Pancreas (tissue), 10 donors: ENCODE measurements around the gene TMED1. TPM values are rescaled to one million over a fixed set of nuclear protein-coding genes. Genes with fewer than 3 reads are reported as not detected.

ENCODE experiments used
- ATAC-seq, 4 donors: fragments of 200-7000 bp; cut with Tn5 transposase; one replicate each; pipeline versions ENCODE4 v1.8.0 to v1.9.1; 2020; ENCODE audit warnings: mild to moderate bottlenecking in 4 of 4, moderate library complexity in 4 of 4
- DNase-seq, 6 donors: peaks; one replicate each; pipeline ENCODE4 v3.0.0-alpha.2; 2020
- FAIRE-seq: peaks from 2 replicates; lab custom pipeline; 2012; peaks lifted over from hg19 to GRCh38; lab: Jason Lieb, UNC
- H3K27ac ChIP-seq, 4 donors: fragments of 200-600 bp; sonication (generic); 1 replicate in 3 of 4; 2 replicates in 1 of 4; pipeline versions ENCODE4 v1.5.0 to v1.8.0; 2020
- H3K27me3 ChIP-seq, 4 donors: fragments of 200-600 bp; one replicate each; pipeline ENCODE4 v1.8.0; 2021
- H3K36me3 ChIP-seq, 3 donors: fragments of 200-600 bp; sonication (generic) in 1 of 3; one replicate each; pipeline versions ENCODE4 v1.5.0 to v1.8.0; 2020 to 2021
- H3K4me1 ChIP-seq, 3 donors: fragments of 200-600 bp; one replicate each; pipeline ENCODE4 v1.8.0; 2021
- H3K4me3 ChIP-seq, 4 donors: fragments of 200-600 bp; sonication (generic) in 2 of 4; one replicate each; pipeline versions ENCODE4 v1.5.0 to v1.8.0; 2020 to 2021
- H3K9me3 ChIP-seq, 4 donors: fragments of 200-600 bp; one replicate each; pipeline ENCODE4 v1.8.0; 2021
- CTCF ChIP-seq, 4 donors: fragments of 200-600 bp; sonication (generic) in 3 of 4; IDR thresholded peaks; one replicate each; pipeline versions ENCODE4 v1.5.0 to v1.8.0; 2021; ENCODE audit warnings: antibody characterized with exemption in 4 of 4
- WGBS, 2 donors: extraction: QIAGEN DNeasy Blood & Tissue Kit; methylation state at CpG; one replicate each; pipeline ENCODE4 v1.1.7; 2013; 5-methylcytosine and 5-hydroxymethylcytosine counted together
- intact Hi-C, 3 donors: fragments of 100-400 bp; cut with DNase I; formaldehyde crosslinking; loops; one replicate each; pipeline versions ENCODE4 v1.11.1 to v1.14.2; 2022
- polyA plus RNA-seq, 2 donors: library from polyadenylated mRNA; stranded (reverse); fragments of 200-250 nt; gene quantifications; one replicate each; pipeline ENCODE4 v1.2.3, GENCODE V29; 2013
- total RNA-seq, 6 donors: library from RNA; stranded (reverse); fragmentation: NEBNext Ultra II Directional in 4 of 6; extraction: Animal tissue kit (Norgen Biotek cat#: 25700) in 4 of 6; gene quantifications; one replicate each; pipeline versions ENCODE4 v1.2.1 to v1.2.4, GENCODE V29; 2021 to 2023
- donor health status: healthy with polysubstance abuse.
- donor health status: DM: no; HTN: no; CAD: no; lungs with moderate emphysema.
- donor health status: DM: no; HTN: no; CAD: no.
- donor health status: control.
- donor health status: control.
- donor health status: Bipolar disorder and iron deficiency.
- donor health status: DM: yes; HTN: yes; CAD: no.
- donor health status: DM: no; HTN: no; CAD: no.
- donor health status: DM: no; HTN: no; CAD: no.
- donor health status: DM: yes; HTN: yes; CAD: no.

TMED1 gene, protein sequence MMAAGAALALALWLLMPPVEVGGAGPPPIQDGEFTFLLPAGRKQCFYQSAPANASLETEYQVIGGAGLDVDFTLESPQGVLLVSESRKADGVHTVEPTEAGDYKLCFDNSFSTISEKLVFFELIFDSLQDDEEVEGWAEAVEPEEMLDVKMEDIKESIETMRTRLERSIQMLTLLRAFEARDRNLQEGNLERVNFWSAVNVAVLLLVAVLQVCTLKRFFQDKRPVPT
- total RNA-seq (10 to 100 TPM; 13.6 to 22.6 (median 18.7) TPM), polyA plus RNA-seq (10 to 100 TPM; 19.3 to 32.3 TPM)

DNA sequence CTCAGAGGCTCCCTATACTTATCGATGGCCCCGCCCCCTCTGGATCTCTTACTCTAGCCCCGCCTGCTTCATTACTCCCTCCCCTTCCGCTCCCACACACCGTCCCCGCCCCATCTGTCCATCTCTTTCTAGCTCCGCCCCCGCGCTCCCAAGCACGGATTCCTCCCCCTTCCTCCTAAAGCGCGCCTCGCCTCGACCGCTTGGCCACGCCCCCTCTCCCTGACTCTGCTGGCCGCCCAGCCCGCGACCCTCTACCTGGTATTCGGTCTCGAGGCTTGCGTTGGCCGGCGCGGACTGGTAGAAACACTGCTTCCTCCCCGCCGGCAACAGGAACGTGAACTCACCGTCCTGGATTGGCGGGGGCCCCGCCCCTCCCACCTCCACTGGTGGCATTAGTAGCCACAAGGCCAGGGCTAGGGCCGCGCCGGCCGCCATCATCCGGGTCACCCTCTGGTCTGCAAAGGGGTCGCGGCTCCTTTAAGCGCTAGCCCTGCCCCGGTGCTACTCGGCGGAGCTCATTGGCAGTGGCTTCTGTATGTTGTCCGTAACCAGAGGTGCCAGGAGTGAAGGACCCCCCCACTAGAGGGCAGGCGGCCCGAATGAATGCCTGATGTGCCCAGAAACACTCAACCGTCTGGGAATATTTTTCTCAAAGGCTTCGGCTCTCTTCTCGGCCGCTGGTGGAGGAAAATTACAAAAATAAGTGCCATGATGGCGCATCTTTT, at the start of gene TMED1:
TSS of gene TMED1 (minus strand) at position 459 of the 725 bp plus-strand sequence. CDS start at position 438, 21 bp downstream.
- intact Hi-C loops: loop anchor here in 1 of 3 donors (10.0 kb wide), 1 partner anchor 121 kb away; the partner anchor contains the start of gene DNM2
- DNase-seq (peak; percentile 96 to 100 (median 100)), FAIRE-seq (peak; percentile 43), ATAC-seq (peak; percentile 83 to 91 (median 86))
- 0 to 1% methylated on average over 49 to 50 of the region's 50 CpGs for WGBS, 2 donors
- Histone ChIP-seq H3K4me3 (peak within 1 kb of the TSS; percentile 33 to 72 (median 62)), H3K36me3 (peaks cover 0 to 15% (median 0%) of the 10 kb centered on the region in 3 donors), H3K9me3 (no peaks in the 10 kb centered on the region), H3K27me3 (no peaks in the 10 kb centered on the region), H3K27ac (peak within 1 kb of the TSS; percentile 96 to 99 (median 98)), H3K4me1 (peaks cover 0 to 6% (median 3%) of the 10 kb centered on the region in 3 donors)
- no peak for TF ChIP-seq CTCF (IDR thresholded peaks at IDR 0.05)

- Histone ChIP-seq H3K27ac (no peak overlapping the region), H3K4me3 (no peak overlapping the region), H3K36me3 (no peaks in the 10 kb centered on the region), H3K4me1 (no peaks in the 10 kb centered on the region), H3K27me3 (no peaks in the 10 kb centered on the region), H3K9me3 (no peaks in the 10 kb centered on the region)
- TF ChIP-seq CTCF (IDR thresholded peaks at IDR 0.05): no peak
- no peak for FAIRE-seq
- no peak for ATAC-seq
- no peak for DNase-seq
- intact Hi-C loops: no loop called here
- WGBS, 2 donors: 86 to 87% methylated on average over 20 of the region's 20 CpGs
Observed at GRCh38 chr19:10885201-10886169, 49.5 kb upstream of the TMED1 start.

DNA sequence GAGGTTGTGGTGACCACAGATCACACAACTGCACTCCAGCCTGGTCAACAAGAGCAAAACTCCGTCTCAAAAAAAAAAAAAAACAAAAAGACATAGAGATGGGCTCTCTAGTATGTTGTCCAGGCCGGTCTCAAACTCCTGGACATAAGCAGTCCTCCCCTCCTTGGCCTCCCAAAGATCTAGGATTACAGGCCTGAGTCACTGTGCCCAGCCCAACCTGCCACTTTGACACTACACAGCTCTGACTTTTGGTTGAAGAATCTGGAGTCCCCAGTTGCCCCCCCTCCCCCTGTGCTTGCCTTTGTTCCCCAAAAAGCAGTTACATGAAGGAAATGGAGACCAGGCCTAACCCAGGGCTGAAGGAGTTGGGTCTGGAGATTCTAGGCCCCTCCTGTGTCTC, 48.3 kb upstream of the TMED1 start:
- intact Hi-C loops: no loop called here
- H3K36me3 ChIP-seq: no peaks in the 10 kb centered on the region
- peaks cover 0 to 5% (median 0%) of the 10 kb centered on the region in 3 donors for H3K4me1 ChIP-seq
- H3K9me3 ChIP-seq: no peaks in the 10 kb centered on the region
- WGBS, 2 donors: 74 to 86% methylated on average over 2 of the region's 2 CpGs
- no peaks in the 10 kb centered on the region for H3K27me3 ChIP-seq
- no peak for TF ChIP-seq CTCF (IDR thresholded peaks at IDR 0.05)
- ATAC-seq: no peak
- H3K27ac ChIP-seq: no peak overlapping the region
- FAIRE-seq: no peak
- H3K4me3 ChIP-seq: no peak overlapping the region
- no peak for DNase-seq

DNA sequence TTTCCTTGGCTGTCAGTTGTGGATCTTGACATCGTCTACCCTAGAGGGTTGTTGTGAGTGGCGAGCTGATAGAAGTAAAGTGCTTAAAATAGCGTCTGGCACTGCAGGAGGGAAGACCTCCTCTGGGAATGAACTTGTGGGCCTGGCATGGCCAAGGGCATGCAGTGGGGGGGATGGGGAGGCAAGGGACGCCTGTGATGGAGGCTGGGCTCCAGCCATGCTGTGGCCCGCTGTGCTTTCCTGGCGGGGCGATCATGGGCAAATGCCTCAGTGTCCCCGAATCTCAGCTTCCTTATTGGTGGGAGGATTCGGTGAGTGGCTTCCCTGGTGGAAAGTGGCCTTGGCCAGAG, 46.1 kb upstream of the TMED1 start:
- DNase-seq: no peak
- no peak for FAIRE-seq
- WGBS, 2 donors: 78 to 79% methylated on average over 9 of the region's 9 CpGs
- intact Hi-C loops: no loop called here
- Histone ChIP-seq H3K4me3 (no peak overlapping the region), H3K36me3 (no peaks in the 10 kb centered on the region), H3K4me1 (peaks cover 0 to 12% (median 0%) of the 10 kb centered on the region in 3 donors), H3K27ac (no peak overlapping the region), H3K9me3 (no peaks in the 10 kb centered on the region), H3K27me3 (no peaks in the 10 kb centered on the region)
- TF ChIP-seq CTCF (IDR thresholded peaks at IDR 0.05): no peak
- ATAC-seq: no peak
